ENCODE measurements around the gene USF1. TPM values are rescaled to one million over a fixed set of nuclear protein-coding genes. Genes with fewer than 3 reads are reported as not detected.

The USF1 gene
- total RNA-seq, 1 donor from 2014 or later, result 74.4 TPM

- Histone ChIP-seq H3K9ac (no peak overlapping the region), H2AFZ (replicated peaks) (no peak overlapping the region), H3K36me3 (no peaks in the 10 kb centered on the region), H3K4me3 (no peak overlapping the region), H3K27ac (no peak overlapping the region), H3K9me3 (ENCODE audit: low read depth) (no peaks in the 10 kb centered on the region), H4K20me1 (ENCODE audit: low read depth) (peaks cover 8% of the 10 kb centered on the region), H3K4me1 (peaks cover 9% of the 10 kb centered on the region), H3K27me3 (peaks cover 9% of the 10 kb centered on the region), H3K79me2 (ENCODE audit: low read depth) (peaks cover 11% of the 10 kb centered on the region), H3K4me2 (no peak overlapping the region), H3F3A (ENCODE audit: low read depth) (peaks cover 14% of the 10 kb centered on the region)
- Mint-ChIP-seq H3K4me1 (peaks cover 8% of the 10 kb centered on the region), H3K4me3 (no peak overlapping the region), H3K27ac (no peak overlapping the region), H3K9me3 (peaks cover 35% of the 10 kb centered on the region), H3K27me3 (ENCODE audit: insufficient read depth, low read depth) (peaks cover 6% of the 10 kb centered on the region), H3K36me3 (peaks cover 7% of the 10 kb centered on the region)
- DNase-seq (ENCODE audit: low spot score), result no peak
- no peak for TF ChIP-seq EZH2phosphoT487 (IDR thresholded peaks at IDR 0.05)
These were observed 3.4 kb upstream of the USF1 start for GRCh38 chr1:161048949-161049722.

- Histone ChIP-seq H3F3A (ENCODE audit: low read depth) (peaks cover 14% of the 10 kb centered on the region), H3K27ac (no peak overlapping the region), H3K4me3 (no peak overlapping the region), H3K36me3 (no peaks in the 10 kb centered on the region), H3K9ac (no peak overlapping the region), H4K20me1 (ENCODE audit: low read depth) (peaks cover 11% of the 10 kb centered on the region), H3K4me2 (no peak overlapping the region), H3K27me3 (peaks cover 9% of the 10 kb centered on the region), H2AFZ (replicated peaks) (no peak overlapping the region), H3K79me2 (ENCODE audit: low read depth) (peaks cover 25% of the 10 kb centered on the region), H3K4me1 (peaks cover 12% of the 10 kb centered on the region), H3K9me3 (ENCODE audit: low read depth) (no peaks in the 10 kb centered on the region)
- no peak for DNase-seq (ENCODE audit: low spot score)
- TF ChIP-seq CTCF (IDR thresholded peaks at IDR 0.05) (no peak), EZH2 (IDR thresholded peaks at IDR 0.05) (no peak), EZH2phosphoT487 (IDR thresholded peaks at IDR 0.05) (no peak)
- Mint-ChIP-seq H3K4me1 (peaks cover 11% of the 10 kb centered on the region), H3K27me3 (ENCODE audit: insufficient read depth, low read depth) (peaks cover 6% of the 10 kb centered on the region), H3K9me3 (peaks cover 35% of the 10 kb centered on the region), H3K27ac (no peak overlapping the region), H3K36me3 (peaks cover 10% of the 10 kb centered on the region), H3K4me3 (peak overlapping the region; percentile 96)
These were observed 2.0 kb upstream of the USF1 start for GRCh38 chr1:161047436-161048420.

GRCh38 chr1:161046605-161047228 is 940 bp upstream of the USF1 start:
- peaks cover 9% of the 10 kb centered on the region for H3K27me3 ChIP-seq
- H3K4me2 ChIP-seq, result peak overlapping the region; percentile 83
- Mint-ChIP-seq H3K36me3 (peaks cover 19% of the 10 kb centered on the region), H3K4me3 (peak overlapping the region; percentile 96), H3K27me3 (ENCODE audit: insufficient read depth, low read depth) (peaks cover 6% of the 10 kb centered on the region), H3K27ac (no peak overlapping the region), H3K4me1 (peaks cover 11% of the 10 kb centered on the region), H3K9me3 (peaks cover 35% of the 10 kb centered on the region)
- DNase-seq (ENCODE audit: low spot score), result no peak
- peaks cover 27% of the 10 kb centered on the region for H3K79me2 ChIP-seq (ENCODE audit: low read depth)
- H4K20me1 ChIP-seq (ENCODE audit: low read depth), result peaks cover 11% of the 10 kb centered on the region
- TF ChIP-seq EZH2 (IDR thresholded peaks at IDR 0.05), result no peak
- TF ChIP-seq EZH2phosphoT487 (IDR thresholded peaks at IDR 0.05), result no peak
- no peak for TF ChIP-seq CTCF (IDR thresholded peaks at IDR 0.05)
- no peak overlapping the region for H3K9ac ChIP-seq
- no peak overlapping the region for H3K27ac ChIP-seq
- H3K9me3 ChIP-seq (ENCODE audit: low read depth), result no peaks in the 10 kb centered on the region
- peaks cover 14% of the 10 kb centered on the region for H3F3A ChIP-seq (ENCODE audit: low read depth)
- H3K4me3 ChIP-seq, result peak overlapping the region; percentile 67
- no peak overlapping the region for H2AFZ ChIP-seq (replicated peaks)
- H3K4me1 ChIP-seq, result peaks cover 12% of the 10 kb centered on the region
- H3K36me3 ChIP-seq, result no peaks in the 10 kb centered on the region

Measured in neural progenitor cell (in vitro differentiated cells).